ENCODE data around the gene EPHA6. TPM values are rescaled to one million over a fixed set of nuclear protein-coding genes. Genes with fewer than 3 reads are reported as not detected.
"Not testable (repeated sequence)": the region's sequence is repeated elsewhere in the genome, so short reads cannot be mapped to it uniquely, and the experiment has no call there.

Gene EPHA6
- total RNA-seq, 1 donor from 2014 or later, result 64.8 TPM

GRCh38 chr3:96900031-96900430 lies 85.6 kb downstream of the EPHA6 start:
- DNase-seq (ENCODE audit: low spot score in 2 of 2) (no peak), FAIRE-seq (no peak)

GRCh38 chr3:96900566-96900965 lies 86.2 kb downstream of the EPHA6 start:
- DNase-seq (ENCODE audit: low spot score in 2 of 2), result no peak
- no peak for FAIRE-seq

- FAIRE-seq (no peak), DNase-seq (ENCODE audit: low spot score in 2 of 2) (no peak)
These were observed 101.1 kb downstream of the EPHA6 start for GRCh38 chr3:96915445-96915844.

GRCh38 chr3:96931119-96931862 lies 116.9 kb downstream of the EPHA6 start:
- no peak for DNase-seq (ENCODE audit: low spot score in 2 of 2)
- FAIRE-seq, result no peak

GRCh38 chr3:96942131-96942530 lies 127.7 kb downstream of the EPHA6 start:
- not testable (repeated sequence) for FAIRE-seq; DNase-seq (ENCODE audit: low spot score in 2 of 2)

- FAIRE-seq (no peak), DNase-seq (ENCODE audit: low spot score in 2 of 2) (no peak)
These were observed 144.5 kb downstream of the EPHA6 start for GRCh38 chr3:96958856-96959255.

- FAIRE-seq (no peak), DNase-seq (ENCODE audit: low spot score in 2 of 2) (no peak)
These were observed 145.1 kb downstream of the EPHA6 start for GRCh38 chr3:96959474-96959873.

GRCh38 chr3:96959901-96960641 lies 145.7 kb downstream of the EPHA6 start:
- DNase-seq (ENCODE audit: low spot score in 2 of 2), result no peak
- FAIRE-seq, result no peak

- DNase-seq (ENCODE audit: low spot score in 2 of 2) (no peak), FAIRE-seq (no peak)
These were observed 146.4 kb downstream of the EPHA6 start for GRCh38 chr3:96960661-96961330.

- no peak for FAIRE-seq
These were observed 147.2 kb downstream of the EPHA6 start for GRCh38 chr3:96961576-96961975.

GRCh38 chr3:96966181-96966929 lies 152.0 kb downstream of the EPHA6 start:
- DNase-seq (ENCODE audit: low spot score in 2 of 2), result no peak
- FAIRE-seq, result no peak

More at GRCh38 chr3:96961576-96961975, 147.2 kb downstream of the EPHA6 start:
- no peak for DNase-seq (ENCODE audit: low spot score in 2 of 2)

- no peak for FAIRE-seq
- no peak for DNase-seq (ENCODE audit: low spot score in 2 of 2)
These were observed 155.8 kb downstream of the EPHA6 start for GRCh38 chr3:96970211-96970610.

- FAIRE-seq (no peak), DNase-seq (ENCODE audit: low spot score in 2 of 2) (no peak)
These were observed 163.3 kb downstream of the EPHA6 start for GRCh38 chr3:96977671-96978070.

GRCh38 chr3:96983716-96984115 lies 169.3 kb downstream of the EPHA6 start:
- not testable (repeated sequence) for DNase-seq (ENCODE audit: low spot score in 2 of 2); FAIRE-seq

GRCh38 chr3:96986241-96986640 lies 171.8 kb downstream of the EPHA6 start:
- no peak for FAIRE-seq
- no peak for DNase-seq (ENCODE audit: low spot score in 2 of 2)

GRCh38 chr3:96991231-96991630 lies 176.8 kb downstream of the EPHA6 start:
- FAIRE-seq, result no peak
- DNase-seq (ENCODE audit: low spot score in 2 of 2), result no peak

GRCh38 chr3:96991800-96992365 lies 177.5 kb downstream of the EPHA6 start:
- FAIRE-seq, result no peak

GRCh38 chr3:96994988-96995387 lies 180.6 kb downstream of the EPHA6 start:
- no peak for FAIRE-seq
- no peak for DNase-seq (ENCODE audit: low spot score in 2 of 2)

More at GRCh38 chr3:96991800-96992365, 177.5 kb downstream of the EPHA6 start:
- no peak for DNase-seq (ENCODE audit: low spot score in 2 of 2)

GRCh38 chr3:96996009-96996408 lies 181.6 kb downstream of the EPHA6 start:
- DNase-seq (ENCODE audit: low spot score in 2 of 2), result no peak

GRCh38 chr3:97001611-97002010 lies 187.2 kb downstream of the EPHA6 start:
- DNase-seq (ENCODE audit: low spot score in 2 of 2) (no peak), FAIRE-seq (no peak)

More at GRCh38 chr3:96996009-96996408, 181.6 kb downstream of the EPHA6 start:
- no peak for FAIRE-seq

Data from frontal cortex (tissue), 4 donors.